Measurements from ENCODE around the gene RAC2. TPM values are rescaled to one million over a fixed set of nuclear protein-coding genes. Genes with fewer than 3 reads are reported as not detected.

RAC2 gene
- total RNA-seq, 1 donor from 2014 or later, result 107 TPM

DNA sequence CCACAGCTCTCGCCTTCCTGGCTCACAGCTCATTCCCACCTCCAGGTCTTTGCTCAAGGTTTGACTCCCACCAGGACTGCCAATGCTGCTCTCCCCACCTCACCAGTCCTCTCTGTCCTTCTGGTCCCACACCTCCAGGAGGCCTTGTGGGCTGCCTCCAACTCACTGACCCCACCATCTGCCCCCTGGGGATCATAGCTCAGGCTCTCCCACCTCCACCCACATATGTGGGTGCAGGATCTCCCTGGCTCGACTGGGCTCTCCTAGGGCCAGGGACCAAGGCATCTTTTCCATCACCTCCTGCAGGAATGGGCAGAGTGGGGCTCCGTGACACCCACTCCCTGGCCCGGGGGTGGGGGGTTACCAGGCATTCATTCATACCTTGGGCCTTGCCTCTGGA, 18.0 kb downstream of the RAC2 start:
- intact Hi-C loops (cut with DNase I), result no loop called here
- Histone ChIP-seq H3K4me3 (no peak overlapping the region), H3K27me3 (no peaks in the 10 kb centered on the region), H3K9me3 (no peaks in the 10 kb centered on the region), H3K27ac (no peak overlapping the region), H3K4me1 (peaks cover 21% of the 10 kb centered on the region), H3K36me3 (no peaks in the 10 kb centered on the region)
- DNase-seq, result no peak
- ATAC-seq, result no peak
- TF ChIP-seq, protein P1, sequence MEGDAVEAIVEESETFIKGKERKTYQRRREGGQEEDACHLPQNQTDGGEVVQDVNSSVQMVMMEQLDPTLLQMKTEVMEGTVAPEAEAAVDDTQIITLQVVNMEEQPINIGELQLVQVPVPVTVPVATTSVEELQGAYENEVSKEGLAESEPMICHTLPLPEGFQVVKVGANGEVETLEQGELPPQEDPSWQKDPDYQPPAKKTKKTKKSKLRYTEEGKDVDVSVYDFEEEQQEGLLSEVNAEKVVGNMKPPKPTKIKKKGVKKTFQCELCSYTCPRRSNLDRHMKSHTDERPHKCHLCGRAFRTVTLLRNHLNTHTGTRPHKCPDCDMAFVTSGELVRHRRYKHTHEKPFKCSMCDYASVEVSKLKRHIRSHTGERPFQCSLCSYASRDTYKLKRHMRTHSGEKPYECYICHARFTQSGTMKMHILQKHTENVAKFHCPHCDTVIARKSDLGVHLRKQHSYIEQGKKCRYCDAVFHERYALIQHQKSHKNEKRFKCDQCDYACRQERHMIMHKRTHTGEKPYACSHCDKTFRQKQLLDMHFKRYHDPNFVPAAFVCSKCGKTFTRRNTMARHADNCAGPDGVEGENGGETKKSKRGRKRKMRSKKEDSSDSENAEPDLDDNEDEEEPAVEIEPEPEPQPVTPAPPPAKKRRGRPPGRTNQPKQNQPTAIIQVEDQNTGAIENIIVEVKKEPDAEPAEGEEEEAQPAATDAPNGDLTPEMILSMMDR (IDR thresholded peaks at IDR 0.05), result no peak

- TF ChIP-seq, protein P1 (IDR thresholded peaks at IDR 0.05), result no peak
- DNase-seq, result no peak
Measured at GRCh38 chr22:37225481-37225880, 18.6 kb downstream of the RAC2 start.

DNA sequence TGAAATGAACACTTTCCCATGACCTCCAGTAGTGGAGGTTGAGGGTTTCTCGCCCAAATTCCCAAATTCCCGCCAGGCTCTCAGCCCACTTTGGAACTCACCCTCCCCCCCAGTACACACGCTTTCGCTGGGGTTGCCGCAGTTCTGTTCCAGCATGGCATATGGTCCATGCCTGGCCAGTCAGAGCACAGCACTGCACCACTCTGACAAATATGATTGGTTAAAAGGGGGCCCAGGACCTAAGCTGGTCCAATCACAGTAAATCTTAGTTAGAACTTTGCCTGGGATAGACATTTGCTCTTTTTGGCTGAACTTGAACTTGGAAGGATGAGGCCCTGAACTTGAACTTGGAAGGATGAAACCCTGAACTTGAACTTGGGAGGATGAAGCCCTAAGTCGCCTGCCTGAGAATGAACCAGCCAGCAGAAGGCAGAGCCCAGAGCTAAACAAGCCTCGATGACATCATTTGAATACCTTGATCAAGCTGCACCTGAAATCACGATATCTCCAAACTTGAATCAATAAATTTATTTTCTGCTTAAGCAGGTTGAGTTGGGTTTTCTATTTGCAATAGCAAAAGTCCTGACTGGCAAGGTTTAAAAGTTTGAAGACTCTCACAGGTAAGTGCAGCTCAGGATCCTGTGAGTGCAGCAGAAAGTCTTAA, 19.2 kb downstream of the RAC2 start:
- Histone ChIP-seq H3K27ac (no peak overlapping the region), H3K4me1 (peaks cover 14% of the 10 kb centered on the region), H3K4me3 (no peak overlapping the region), H3K36me3 (no peaks in the 10 kb centered on the region), H3K9me3 (no peaks in the 10 kb centered on the region), H3K27me3 (no peaks in the 10 kb centered on the region)
- intact Hi-C loops (cut with DNase I), result no loop called here
- no peak for DNase-seq
- TF ChIP-seq, protein P1 (IDR thresholded peaks at IDR 0.05), result no peak
- no peak for ATAC-seq

More at GRCh38 chr22:37225481-37225880, 18.6 kb downstream of the RAC2 start:
- intact Hi-C loops (cut with DNase I), result no loop called here
- H3K4me3 ChIP-seq, result no peak overlapping the region
- H3K36me3 ChIP-seq, result no peaks in the 10 kb centered on the region
- H3K9me3 ChIP-seq, result no peaks in the 10 kb centered on the region
- no peak overlapping the region for H3K27ac ChIP-seq
- no peak for ATAC-seq
- H3K4me1 ChIP-seq, result peaks cover 15% of the 10 kb centered on the region
- no peaks in the 10 kb centered on the region for H3K27me3 ChIP-seq

DNA sequence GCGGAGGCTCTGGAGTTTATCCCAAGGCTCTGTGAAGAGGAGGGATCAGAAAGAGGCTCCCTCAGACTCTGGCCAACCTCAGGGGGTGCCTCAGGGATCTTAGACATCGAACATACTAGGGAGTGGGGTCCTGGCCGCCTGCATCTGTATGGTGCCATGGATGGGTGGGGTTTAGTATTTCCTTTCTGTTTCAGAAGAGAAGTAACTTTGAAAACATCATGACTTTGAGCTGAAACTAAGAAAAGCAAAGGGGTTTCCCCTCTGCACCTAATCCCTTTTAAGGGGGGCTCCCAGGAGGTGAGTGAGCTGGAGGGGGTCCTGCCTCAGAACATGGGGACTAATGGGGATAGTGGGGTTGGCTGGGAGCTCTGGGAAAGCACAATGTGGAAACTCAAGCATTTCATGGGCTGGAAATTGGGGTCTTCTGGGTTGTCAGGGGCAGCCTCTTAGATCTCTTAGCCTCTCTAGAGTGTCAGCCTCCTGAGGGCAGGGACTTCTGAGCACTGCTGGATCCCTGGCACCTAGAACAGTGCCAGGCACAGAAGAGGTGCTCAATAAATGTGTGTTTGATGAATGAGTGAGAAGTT, 20.0 kb downstream of the RAC2 start:
- Histone ChIP-seq H3K36me3 (no peaks in the 10 kb centered on the region), H3K4me3 (no peak overlapping the region), H3K27me3 (peaks cover 5% of the 10 kb centered on the region), H3K9me3 (no peaks in the 10 kb centered on the region), H3K27ac (no peak overlapping the region), H3K4me1 (peaks cover 5% of the 10 kb centered on the region)
- no peak for DNase-seq
- TF ChIP-seq, protein P1 (IDR thresholded peaks at IDR 0.05), result no peak
- no peak for ATAC-seq
- intact Hi-C loops (cut with DNase I), result no loop called here

DNA sequence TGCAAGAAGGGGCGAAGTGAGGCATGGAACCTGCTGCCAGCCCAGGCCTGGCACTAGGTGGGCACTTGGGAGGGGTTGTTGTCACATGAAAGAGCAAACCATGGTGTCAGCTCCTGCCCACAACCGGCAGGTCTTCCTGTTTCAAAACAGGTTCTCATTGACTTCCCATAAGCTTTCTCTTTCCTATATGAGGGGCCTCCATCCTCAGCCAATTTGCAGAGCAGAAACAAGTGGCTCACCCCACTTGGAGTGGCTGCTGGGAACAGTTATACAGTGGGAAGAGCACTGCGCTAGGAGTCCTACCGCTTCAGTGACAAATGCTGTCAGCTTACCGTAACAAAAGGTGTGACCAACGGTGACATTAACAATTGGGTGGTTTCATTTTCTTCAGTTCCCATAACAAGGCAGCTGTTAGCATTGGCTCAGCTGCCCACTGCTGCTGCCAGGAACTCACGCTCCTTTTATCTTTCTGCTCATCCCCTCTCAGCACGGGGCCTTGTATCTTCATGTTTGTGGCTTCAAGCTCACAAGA, 21.6 kb downstream of the RAC2 start:
- no peaks in the 10 kb centered on the region for H3K4me1 ChIP-seq
- no peak overlapping the region for H3K4me3 ChIP-seq
- intact Hi-C loops (cut with DNase I), result no loop called here
- DNase-seq (no peak), ATAC-seq (no peak)
- H3K27me3 ChIP-seq, result peaks cover 5% of the 10 kb centered on the region
- H3K27ac ChIP-seq, result peak overlapping the region; percentile 30
- H3K9me3 ChIP-seq, result no peaks in the 10 kb centered on the region
- TF ChIP-seq, protein P1 (IDR thresholded peaks at IDR 0.05), result no peak
- H3K36me3 ChIP-seq, result no peaks in the 10 kb centered on the region

Measured in upper lobe of right lung (tissue), 1 donor.